HFF-Myc (cell line): ENCODE measurements around the gene RBM23.

Experiments used
- DNase-seq: peaks from one replicate; pipeline ENCODE4 v3.0.0-alpha.2; 2011; ENCODE audit warnings: low read depth; ENCODE audit errors: extremely low read depth
- H3K4me3 ChIP-seq: replicated peaks from 2 replicates; pipeline ENCODE4 v1.5.1; 2011; ENCODE audit warnings: low read depth, mild to moderate bottlenecking, control low read depth, low read length
- TF ChIP-seq, protein P1 (sequence below): IDR thresholded peaks from 2 replicates; pipeline ENCODE4 v1.5.1; 2012; ENCODE audit warnings: mild to moderate bottlenecking, low read depth, low read length, control low read depth; ENCODE audit errors: missing control alignments

The RBM23 gene

DNA sequence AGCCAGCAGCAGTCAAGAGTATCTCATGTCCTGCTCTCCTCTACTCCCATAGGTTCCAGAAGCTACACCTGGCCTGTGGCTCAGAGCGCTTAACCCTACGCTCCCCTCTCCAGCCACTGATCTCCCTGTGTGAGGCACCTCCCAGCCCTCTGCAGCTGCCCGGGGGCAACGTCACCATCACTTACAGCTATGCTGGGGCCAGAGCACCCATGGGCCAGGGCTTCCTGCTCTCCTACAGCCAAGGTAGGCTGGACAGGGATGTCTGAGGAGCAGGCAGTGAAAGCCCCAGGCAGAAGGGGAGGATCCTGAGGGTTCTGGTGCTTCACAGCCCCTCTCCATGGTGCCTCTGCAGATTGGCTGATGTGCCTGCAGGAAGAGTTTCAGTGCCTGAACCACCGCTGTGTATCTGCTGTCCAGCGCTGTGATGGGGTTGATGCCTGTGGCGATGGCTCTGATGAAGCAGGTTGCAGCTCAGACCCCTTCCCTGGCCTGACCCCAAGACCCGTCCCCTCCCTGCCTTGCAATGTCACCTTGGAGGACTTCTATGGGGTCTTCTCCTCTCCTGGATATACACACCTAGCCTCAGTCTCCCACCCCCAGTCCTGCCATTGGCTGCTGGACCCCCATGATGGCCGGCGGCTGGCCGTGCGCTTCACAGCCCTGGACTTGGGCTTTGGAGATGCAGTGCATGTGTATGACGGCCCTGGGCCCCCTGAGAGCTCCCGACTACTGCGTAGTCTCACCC is 43.8 kb downstream of the RBM23 start:
- H3K4me3 ChIP-seq: no peak overlapping the region
- TF ChIP-seq, protein P1, sequence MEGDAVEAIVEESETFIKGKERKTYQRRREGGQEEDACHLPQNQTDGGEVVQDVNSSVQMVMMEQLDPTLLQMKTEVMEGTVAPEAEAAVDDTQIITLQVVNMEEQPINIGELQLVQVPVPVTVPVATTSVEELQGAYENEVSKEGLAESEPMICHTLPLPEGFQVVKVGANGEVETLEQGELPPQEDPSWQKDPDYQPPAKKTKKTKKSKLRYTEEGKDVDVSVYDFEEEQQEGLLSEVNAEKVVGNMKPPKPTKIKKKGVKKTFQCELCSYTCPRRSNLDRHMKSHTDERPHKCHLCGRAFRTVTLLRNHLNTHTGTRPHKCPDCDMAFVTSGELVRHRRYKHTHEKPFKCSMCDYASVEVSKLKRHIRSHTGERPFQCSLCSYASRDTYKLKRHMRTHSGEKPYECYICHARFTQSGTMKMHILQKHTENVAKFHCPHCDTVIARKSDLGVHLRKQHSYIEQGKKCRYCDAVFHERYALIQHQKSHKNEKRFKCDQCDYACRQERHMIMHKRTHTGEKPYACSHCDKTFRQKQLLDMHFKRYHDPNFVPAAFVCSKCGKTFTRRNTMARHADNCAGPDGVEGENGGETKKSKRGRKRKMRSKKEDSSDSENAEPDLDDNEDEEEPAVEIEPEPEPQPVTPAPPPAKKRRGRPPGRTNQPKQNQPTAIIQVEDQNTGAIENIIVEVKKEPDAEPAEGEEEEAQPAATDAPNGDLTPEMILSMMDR: no peak
- DNase-seq: no peak

DNA sequence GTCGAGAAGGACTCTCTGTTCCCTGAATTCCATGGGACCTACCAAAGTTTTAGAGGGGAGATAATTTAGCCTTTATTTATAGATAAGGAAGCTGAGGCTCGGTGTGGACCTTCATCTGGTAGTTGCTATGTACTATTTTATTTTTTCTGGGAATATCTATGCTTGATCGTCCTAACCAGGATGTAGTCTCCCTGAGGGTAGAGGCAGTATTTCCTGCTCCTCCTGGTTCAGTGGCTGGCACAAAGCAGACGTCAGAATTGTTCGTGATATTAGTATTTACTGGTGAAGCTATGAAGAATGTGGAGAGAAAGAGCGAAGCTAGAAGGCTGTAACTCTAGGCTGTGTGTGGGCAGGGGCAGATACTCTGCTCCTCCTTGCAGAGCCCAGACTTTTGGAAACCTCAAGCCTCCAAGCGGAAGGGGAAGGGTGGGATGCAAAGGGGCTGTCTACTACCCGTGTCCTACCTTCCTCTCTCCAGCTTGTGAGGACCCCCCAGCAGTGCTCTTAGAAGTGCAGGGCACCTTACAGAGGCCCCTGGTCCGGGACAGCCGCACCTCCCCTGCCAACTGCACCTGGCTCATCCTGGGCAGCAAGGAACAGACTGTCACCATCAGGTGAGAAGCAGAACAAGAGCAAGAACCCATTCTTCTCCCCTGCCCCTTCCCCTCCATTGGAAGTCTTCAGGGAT is 46.0 kb downstream of the RBM23 start:
- H3K4me3 ChIP-seq: peak overlapping the region; percentile 71
- DNase-seq: no peak
- TF ChIP-seq, protein P1: no peak

DNA sequence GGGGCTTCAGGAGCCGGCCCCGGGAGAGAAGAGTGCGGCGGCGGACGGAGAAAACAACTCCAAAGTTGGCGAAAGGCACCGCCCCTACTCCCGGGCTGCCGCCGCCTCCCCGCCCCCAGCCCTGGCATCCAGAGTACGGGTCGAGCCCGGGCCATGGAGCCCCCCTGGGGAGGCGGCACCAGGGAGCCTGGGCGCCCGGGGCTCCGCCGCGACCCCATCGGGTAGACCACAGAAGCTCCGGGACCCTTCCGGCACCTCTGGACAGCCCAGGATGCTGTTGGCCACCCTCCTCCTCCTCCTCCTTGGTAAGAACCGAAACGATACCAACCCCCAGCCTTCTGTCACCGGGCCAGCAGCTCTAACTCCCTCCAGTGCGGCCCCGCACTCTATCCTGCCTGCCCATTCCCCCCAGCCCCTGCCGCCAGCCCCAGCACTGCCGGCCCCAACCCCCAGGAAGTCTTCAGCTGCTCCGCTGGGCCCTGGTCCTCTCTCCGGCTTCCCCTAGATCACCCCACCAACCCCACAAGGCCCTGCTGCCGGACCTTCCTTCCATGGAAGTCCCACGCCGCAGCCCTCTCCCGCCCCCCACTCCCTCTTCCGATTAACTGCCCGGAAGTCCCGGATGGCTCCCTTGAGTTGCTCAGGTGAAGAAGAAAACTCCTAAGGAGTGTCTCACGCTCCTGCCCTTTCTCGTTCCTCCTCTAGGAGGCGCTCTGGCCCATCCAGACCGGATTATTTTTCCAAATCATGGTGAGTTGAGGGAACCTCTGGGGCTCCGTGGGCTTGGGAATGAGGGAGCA is 46.7 kb downstream of the RBM23 start:
- no peak for DNase-seq
- H3K4me3 ChIP-seq: peak overlapping the region; percentile 71
- TF ChIP-seq, protein P1: peak; percentile 96

DNA sequence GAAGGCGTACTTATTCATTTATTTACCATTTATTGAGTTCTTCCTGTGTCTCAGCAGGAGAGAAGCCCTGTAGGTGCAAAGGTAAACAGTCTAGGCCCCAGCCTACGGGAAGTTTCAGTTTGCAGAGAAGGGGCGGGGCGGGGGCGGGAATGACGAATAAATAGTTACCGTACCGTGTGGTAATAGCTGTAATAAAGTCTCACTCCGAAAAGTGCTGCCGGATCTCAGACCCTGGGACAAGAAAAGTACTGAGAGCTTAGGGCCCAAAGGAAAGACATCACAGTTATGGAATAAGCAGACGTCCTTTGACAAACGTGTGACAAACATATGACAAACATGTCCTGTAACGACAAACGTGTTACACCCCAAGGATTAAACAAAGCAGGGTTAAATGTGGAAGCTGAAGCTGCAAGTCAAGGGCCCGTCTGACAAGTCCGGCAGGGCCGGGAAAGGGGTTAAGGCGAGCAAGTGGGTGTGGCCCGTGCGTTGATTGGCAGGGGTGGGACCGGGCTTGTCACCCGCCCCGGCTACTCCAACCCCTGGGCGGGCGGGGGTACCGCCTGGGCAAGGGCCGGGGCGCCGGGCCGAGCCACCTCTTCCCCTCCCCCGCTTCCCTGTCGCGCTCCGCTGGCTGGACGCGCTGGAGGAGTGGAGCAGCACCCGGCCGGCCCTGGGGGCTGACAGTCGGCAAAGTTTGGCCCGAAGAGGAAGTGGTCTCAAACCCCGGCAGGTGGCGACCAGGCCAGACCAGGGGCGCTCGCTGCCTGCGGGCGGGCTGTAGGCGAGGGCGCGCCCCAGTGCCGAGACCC is 47.5 kb downstream of the RBM23 start, which contains the start of gene LRP10:
TSS of gene LRP10 (plus strand) at position 517 of the 809 bp plus-strand sequence. CDS start 564 bp downstream, outside the sequence.
- H3K4me3 ChIP-seq: peak within 1 kb of the TSS; percentile 71
- TF ChIP-seq, protein P1: no peak
- DNase-seq: no peak

DNA sequence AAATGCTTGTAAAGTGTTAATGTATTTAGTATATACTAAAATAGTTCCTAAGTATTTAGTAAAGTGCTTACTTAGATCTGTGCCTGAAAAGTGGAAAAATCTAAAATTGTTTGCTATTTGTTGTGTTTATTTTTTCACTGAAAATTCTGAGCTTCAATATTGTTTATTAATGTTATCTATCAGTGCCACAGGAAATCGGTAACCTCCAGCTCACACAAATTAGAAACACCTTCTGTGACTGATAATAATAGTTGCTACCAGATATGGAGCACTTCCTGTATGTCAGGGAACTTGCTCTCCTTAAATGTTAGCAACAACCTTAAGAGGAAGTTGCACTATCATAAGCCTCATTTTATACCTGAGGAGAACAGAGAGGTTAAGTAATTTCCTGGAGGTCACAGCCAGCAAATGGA is 48.1 kb downstream of the RBM23 start:
- DNase-seq: no peak
- H3K4me3 ChIP-seq: peak overlapping the region; percentile 71
- TF ChIP-seq, protein P1: no peak

DNA sequence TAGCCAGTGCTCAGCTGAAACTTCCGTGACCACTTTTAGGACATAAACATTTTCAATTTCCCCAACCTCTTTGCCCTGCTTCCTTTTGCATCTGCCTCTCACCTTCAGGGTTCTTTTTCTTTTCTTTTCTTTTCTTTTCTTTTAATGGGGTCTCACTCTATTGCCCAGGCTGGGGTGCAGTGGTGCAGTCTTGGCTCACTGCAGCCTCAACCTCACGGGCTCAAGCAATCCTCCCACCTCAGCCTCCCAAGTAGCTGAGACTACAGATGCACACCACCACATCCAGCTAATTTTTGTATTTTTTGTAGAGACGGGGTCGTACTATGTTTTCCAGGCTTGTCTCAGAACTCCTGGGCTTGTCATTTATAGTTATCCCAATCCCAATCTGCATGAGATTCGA is 52.1 kb downstream of the RBM23 start:
- no peak overlapping the region for H3K4me3 ChIP-seq
- DNase-seq: no peak
- TF ChIP-seq, protein P1: no peak
